Glutamatergic neuron (in vitro differentiated cells): ENCODE results near the gene PGPEP1. TPM values are rescaled to one million over a fixed set of nuclear protein-coding genes. Genes with fewer than 3 reads are reported as not detected.

Experiments used
- DNase-seq: peaks from one replicate; pipeline ENCODE4 v3.0.0; 2022
- H3K27ac Mint-ChIP-seq: one replicate; pipeline ENCODE4 v1.8.0; 2020; ENCODE audit warnings: mild to moderate bottlenecking, mixed read lengths, inconsistent platforms; ENCODE audit not compliant: unreplicated experiment
- H3K27me3 Mint-ChIP-seq: one replicate; pipeline ENCODE4 v1.8.0; 2020; ENCODE audit warnings: mild to moderate bottlenecking, moderate library complexity, mixed read lengths, inconsistent platforms; ENCODE audit not compliant: unreplicated experiment
- H3K36me3 Mint-ChIP-seq: one replicate; pipeline ENCODE4 v1.8.0; 2020; ENCODE audit warnings: mild to moderate bottlenecking, mixed read lengths, inconsistent platforms; ENCODE audit not compliant: unreplicated experiment
- H3K4me1 Mint-ChIP-seq: one replicate; pipeline ENCODE4 v1.8.0; 2020; ENCODE audit warnings: mild to moderate bottlenecking, low read depth, mixed read lengths, inconsistent platforms; ENCODE audit not compliant: unreplicated experiment
- H3K4me3 Mint-ChIP-seq: one replicate; pipeline ENCODE4 v1.8.0; 2020; ENCODE audit warnings: mild to moderate bottlenecking, mixed read lengths, inconsistent platforms; ENCODE audit not compliant: unreplicated experiment
- H3K9me3 Mint-ChIP-seq: one replicate; pipeline ENCODE4 v1.8.0; 2020; ENCODE audit warnings: mild to moderate bottlenecking, moderate library complexity, mixed read lengths, inconsistent platforms; ENCODE audit not compliant: unreplicated experiment
- CTCF ChIP-seq: fragments of 200-600 bp; sonication (generic); IDR thresholded peaks from one replicate; pipeline ENCODE4 v1.5.0; 2021; ENCODE audit not compliant: partially characterized antibody, unreplicated experiment
- total RNA-seq: library from RNA; stranded (reverse); fragmentation: NEBNext Ultra II Directional; extraction: Animal tissue kit (Norgen Biotek cat#: 25700); gene quantifications from one replicate; pipeline ENCODE4 v1.2.1, GENCODE V29; 2021; ENCODE audit not compliant: unreplicated experiment

PGPEP1 gene
- total RNA-seq, 1 donor from 2014 or later = 25.6 TPM

- TF ChIP-seq CTCF = no peak
- Mint-ChIP-seq H3K27me3 (peaks cover 15% of the 10 kb centered on the region), H3K27ac (no peak overlapping the region), H3K4me3 (no peak overlapping the region), H3K9me3 (peaks cover 3% of the 10 kb centered on the region), H3K36me3 (no peaks in the 10 kb centered on the region), H3K4me1 (peaks cover 18% of the 10 kb centered on the region)
- DNase-seq = no peak
Observed at GRCh38 chr19:18308051-18308947, 32.1 kb upstream of the PGPEP1 start.

GRCh38 chr19:18308948-18309325 is 31.5 kb upstream of the PGPEP1 start:
- peaks cover 12% of the 10 kb centered on the region for H3K4me1 Mint-ChIP-seq
- H3K9me3 Mint-ChIP-seq = peaks cover 2% of the 10 kb centered on the region
- H3K4me3 Mint-ChIP-seq = no peak overlapping the region
- no peaks in the 10 kb centered on the region for H3K36me3 Mint-ChIP-seq
- no peak for TF ChIP-seq CTCF
- H3K27ac Mint-ChIP-seq = no peak overlapping the region
- peaks cover 9% of the 10 kb centered on the region for H3K27me3 Mint-ChIP-seq
- DNase-seq = no peak

- H3K9me3 Mint-ChIP-seq = no peaks in the 10 kb centered on the region
- H3K4me1 Mint-ChIP-seq = peaks cover 8% of the 10 kb centered on the region
- H3K36me3 Mint-ChIP-seq = no peaks in the 10 kb centered on the region
- H3K27ac Mint-ChIP-seq = no peak overlapping the region
- TF ChIP-seq CTCF = no peak
- no peak for DNase-seq
- H3K27me3 Mint-ChIP-seq = peaks cover 7% of the 10 kb centered on the region
- no peak overlapping the region for H3K4me3 Mint-ChIP-seq
Observed at GRCh38 chr19:18309525-18310064, 30.8 kb upstream of the PGPEP1 start.

DNA sequence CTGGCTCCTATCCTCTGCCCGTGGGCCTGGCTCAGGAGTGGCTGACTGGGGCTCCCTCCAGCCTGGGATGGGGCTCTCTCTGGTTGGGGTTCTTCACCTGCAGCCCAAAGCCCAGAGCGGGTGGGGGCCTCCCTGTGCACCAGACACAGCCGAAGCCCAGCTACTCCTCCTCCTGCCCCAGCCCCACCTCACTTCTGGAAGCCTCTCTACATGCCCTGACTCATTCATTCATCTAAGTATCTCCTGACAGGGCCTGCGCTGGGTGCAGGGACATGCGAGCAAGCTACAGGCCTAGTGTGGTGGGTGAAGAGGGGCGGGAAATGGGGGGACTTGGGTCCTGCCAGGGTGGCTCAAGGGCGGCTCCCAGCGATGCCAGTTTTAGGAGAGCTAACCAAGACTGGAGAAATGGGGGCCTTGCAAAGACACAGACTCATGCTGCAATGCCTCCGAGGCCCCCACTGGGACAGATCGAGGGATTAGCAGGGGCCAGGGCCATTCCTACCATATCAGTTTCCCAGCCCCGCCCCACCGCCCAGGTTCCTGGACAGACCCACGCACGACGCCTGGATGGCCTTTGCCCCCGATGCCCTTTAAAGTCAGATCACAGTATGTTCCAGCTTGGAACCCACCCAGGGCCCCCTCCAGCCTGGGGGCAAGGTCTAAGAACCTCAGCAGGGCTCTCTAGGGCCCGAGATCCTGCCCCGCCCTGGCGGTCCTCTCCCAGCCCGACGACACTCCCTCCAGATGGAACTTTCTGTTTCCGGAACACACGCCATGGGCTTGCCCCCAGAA is 30.1 kb upstream of the PGPEP1 start:
- Mint-ChIP-seq H3K4me3 (no peak overlapping the region), H3K4me1 (peaks cover 3% of the 10 kb centered on the region), H3K9me3 (no peaks in the 10 kb centered on the region), H3K36me3 (no peaks in the 10 kb centered on the region), H3K27me3 (peaks cover 2% of the 10 kb centered on the region), H3K27ac (no peak overlapping the region)
- DNase-seq = no peak
- TF ChIP-seq CTCF = no peak

GRCh38 chr19:18310966-18311365 is 29.4 kb upstream of the PGPEP1 start:
- peaks cover 2% of the 10 kb centered on the region for H3K27me3 Mint-ChIP-seq
- H3K4me1 Mint-ChIP-seq = peaks cover 2% of the 10 kb centered on the region
- no peaks in the 10 kb centered on the region for H3K36me3 Mint-ChIP-seq
- TF ChIP-seq CTCF = no peak
- no peak overlapping the region for H3K4me3 Mint-ChIP-seq
- no peak overlapping the region for H3K27ac Mint-ChIP-seq
- H3K9me3 Mint-ChIP-seq = no peaks in the 10 kb centered on the region
- DNase-seq = no peak
